ENCODE data around the gene PADI2. TPM values are rescaled to one million over a fixed set of nuclear protein-coding genes. Genes with fewer than 3 reads are reported as not detected.

PADI2 gene
- total RNA-seq, 2 experiments from 2014 or later: 0.08 TPM; not detected in 1

- ChIA-PET POLR2A (interaction anchor here (0.6 kb wide), 1 partner anchor 45 kb away, joined by 3 read pairs; no protein-coding TSS in a partner anchor), CTCF (ENCODE audit: unreplicated experiment) (no interaction called here)
- no peak overlapping the region for H3K27ac ChIP-seq (ENCODE audit: low read depth, low read length, poor library complexity, severe bottlenecking)
- DNase-seq (ENCODE audit: low spot score): no peak
- no peak overlapping the region for H2AFZ ChIP-seq (ENCODE audit: low read length)
- H4K20me1 ChIP-seq (ENCODE audit: insufficient read depth, low read length): no peaks in the 10 kb centered on the region
- no TSS peak for BruUV-seq (replicated peaks)
- peaks cover 9% of the 10 kb centered on the region; the same call in 1 of the 2 replicates for H3K9me3 ChIP-seq (ENCODE audit: low read length)
- no peaks in the 10 kb centered on the region for H3K9me2 ChIP-seq (ENCODE audit: insufficient read depth, low read length)
- no peak overlapping the region for H3K4me3 ChIP-seq (ENCODE audit: low read depth, low read length, poor library complexity, severe bottlenecking)
- H3K36me3 ChIP-seq (ENCODE audit: insufficient read depth, low read length): no peaks in the 10 kb centered on the region
- no peak for TF ChIP-seq EZH2phosphoT487 (IDR thresholded peaks at IDR 0.05; ENCODE audit: borderline replicate concordance, low read depth, low read length)
- intact Hi-C loops (cut with micrococcal nuclease; ENCODE audit: unreplicated experiment): loop anchor here (5.0 kb wide), 1 partner anchor 60 kb away; no protein-coding TSS in a partner anchor
- H3K4me1 ChIP-seq (ENCODE audit: insufficient read depth, low read length, poor library complexity, severe bottlenecking): peaks cover 16% of the 10 kb centered on the region
- H3K4me2 ChIP-seq (ENCODE audit: low read length): no peak overlapping the region
- H3K79me2 ChIP-seq (ENCODE audit: insufficient read depth, low read depth, low read length): no peaks in the 10 kb centered on the region
Measured at GRCh38 chr1:17061892-17062291, 57.4 kb downstream of the PADI2 start.

DNA sequence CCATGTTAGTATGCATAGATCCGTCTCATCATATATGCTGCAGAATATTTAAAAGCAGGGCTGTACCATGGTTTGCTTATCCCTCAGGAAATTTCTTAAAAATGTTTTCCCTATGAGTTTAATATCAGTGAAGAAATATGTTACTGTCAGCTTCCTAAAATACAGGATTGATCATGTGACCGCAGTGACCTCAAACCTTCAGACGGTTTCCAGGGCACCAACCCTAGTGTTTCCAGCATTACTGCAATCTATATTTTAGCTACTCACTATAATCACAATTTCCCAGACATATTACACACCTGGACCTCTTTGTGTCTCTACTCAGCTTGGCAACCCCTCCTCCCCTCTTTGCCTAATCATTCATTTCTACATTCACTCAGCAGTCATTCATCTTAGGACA lies 57.8 kb downstream of the PADI2 start:
- TF ChIP-seq EZH2phosphoT487 (IDR thresholded peaks at IDR 0.05; ENCODE audit: borderline replicate concordance, low read depth, low read length): no peak
- TF ChIP-seq, protein P1, sequence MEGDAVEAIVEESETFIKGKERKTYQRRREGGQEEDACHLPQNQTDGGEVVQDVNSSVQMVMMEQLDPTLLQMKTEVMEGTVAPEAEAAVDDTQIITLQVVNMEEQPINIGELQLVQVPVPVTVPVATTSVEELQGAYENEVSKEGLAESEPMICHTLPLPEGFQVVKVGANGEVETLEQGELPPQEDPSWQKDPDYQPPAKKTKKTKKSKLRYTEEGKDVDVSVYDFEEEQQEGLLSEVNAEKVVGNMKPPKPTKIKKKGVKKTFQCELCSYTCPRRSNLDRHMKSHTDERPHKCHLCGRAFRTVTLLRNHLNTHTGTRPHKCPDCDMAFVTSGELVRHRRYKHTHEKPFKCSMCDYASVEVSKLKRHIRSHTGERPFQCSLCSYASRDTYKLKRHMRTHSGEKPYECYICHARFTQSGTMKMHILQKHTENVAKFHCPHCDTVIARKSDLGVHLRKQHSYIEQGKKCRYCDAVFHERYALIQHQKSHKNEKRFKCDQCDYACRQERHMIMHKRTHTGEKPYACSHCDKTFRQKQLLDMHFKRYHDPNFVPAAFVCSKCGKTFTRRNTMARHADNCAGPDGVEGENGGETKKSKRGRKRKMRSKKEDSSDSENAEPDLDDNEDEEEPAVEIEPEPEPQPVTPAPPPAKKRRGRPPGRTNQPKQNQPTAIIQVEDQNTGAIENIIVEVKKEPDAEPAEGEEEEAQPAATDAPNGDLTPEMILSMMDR (conservative IDR thresholded peaks at IDR 0.05; ENCODE audit: low read length): no peak
- Histone ChIP-seq H3K27ac (ENCODE audit: low read depth, low read length, poor library complexity, severe bottlenecking) (no peak overlapping the region), H2AFZ (ENCODE audit: low read length) (no peak overlapping the region), H3K4me2 (ENCODE audit: low read length) (no peak overlapping the region), H3K4me3 (ENCODE audit: low read depth, low read length, poor library complexity, severe bottlenecking) (no peak overlapping the region), H3K9me3 (ENCODE audit: low read length) (peaks cover 9% of the 10 kb centered on the region; the same call in 1 of the 2 replicates), H3K36me3 (ENCODE audit: insufficient read depth, low read length) (no peaks in the 10 kb centered on the region), H3K9me2 (ENCODE audit: insufficient read depth, low read length) (no peaks in the 10 kb centered on the region), H4K20me1 (ENCODE audit: insufficient read depth, low read length) (no peaks in the 10 kb centered on the region), H3K4me1 (ENCODE audit: insufficient read depth, low read length, poor library complexity, severe bottlenecking) (peaks cover 16% of the 10 kb centered on the region), H3K79me2 (ENCODE audit: insufficient read depth, low read depth, low read length) (no peaks in the 10 kb centered on the region)
- ChIA-PET POLR2A (no interaction called here), CTCF (ENCODE audit: unreplicated experiment) (no interaction called here)
- no TSS peak for BruUV-seq (replicated peaks)
- DNase-seq (ENCODE audit: low spot score): no peak
- intact Hi-C loops (cut with micrococcal nuclease; ENCODE audit: unreplicated experiment): loop anchor here (5.0 kb wide), 1 partner anchor 61 kb away; no protein-coding TSS in a partner anchor

GRCh38 chr1:17060306-17060749 lies 58.9 kb downstream of the PADI2 start:
- TF ChIP-seq, protein P1 (conservative IDR thresholded peaks at IDR 0.05; ENCODE audit: low read length): no peak
- TF ChIP-seq EZH2phosphoT487 (IDR thresholded peaks at IDR 0.05; ENCODE audit: borderline replicate concordance, low read depth, low read length): no peak
- peak; percentile 19 for DNase-seq (ENCODE audit: low spot score)
- H4K20me1 ChIP-seq (ENCODE audit: insufficient read depth, low read length): no peaks in the 10 kb centered on the region
- no peaks in the 10 kb centered on the region for H3K36me3 ChIP-seq (ENCODE audit: insufficient read depth, low read length)
- H3K4me3 ChIP-seq (ENCODE audit: low read depth, low read length, poor library complexity, severe bottlenecking): peak overlapping the region; percentile 29
- peaks cover 9% of the 10 kb centered on the region; the same call in 1 of the 2 replicates for H3K9me3 ChIP-seq (ENCODE audit: low read length)
- no TSS peak for BruUV-seq (replicated peaks)
- ChIA-PET CTCF (ENCODE audit: unreplicated experiment) (interaction anchor here (0.5 kb wide), 1 partner anchor 251 kb away, joined by 4 read pairs; no protein-coding TSS in a partner anchor), POLR2A (no interaction called here)
- peaks cover 16% of the 10 kb centered on the region for H3K4me1 ChIP-seq (ENCODE audit: insufficient read depth, low read length, poor library complexity, severe bottlenecking)
- no peaks in the 10 kb centered on the region for H3K9me2 ChIP-seq (ENCODE audit: insufficient read depth, low read length)
- H3K79me2 ChIP-seq (ENCODE audit: insufficient read depth, low read depth, low read length): no peaks in the 10 kb centered on the region
- intact Hi-C loops (cut with micrococcal nuclease; ENCODE audit: unreplicated experiment): loop anchor here (5.0 kb wide), 1 partner anchor 62 kb away; no protein-coding TSS in a partner anchor
- peak overlapping the region; percentile 80 for H2AFZ ChIP-seq (ENCODE audit: low read length)
- peak overlapping the region; percentile 61 for H3K4me2 ChIP-seq (ENCODE audit: low read length)
- no peak overlapping the region for H3K27ac ChIP-seq (ENCODE audit: low read depth, low read length, poor library complexity, severe bottlenecking)

Measured in OCI-LY7 (cell line).